GM19025 (cell line): ENCODE results near the gene ACKR4.
"Not testable (repeated sequence)": the region's sequence is repeated elsewhere in the genome, so short reads cannot be mapped to it uniquely, and the experiment has no call there.

Experiments used
- ATAC-seq: cut with Tn5 transposase; IDR thresholded peaks from one replicate; pipeline ENCODE4 v1.9.1; 2021; ENCODE audit warnings: mild to moderate bottlenecking, low read depth, moderate library complexity; ENCODE audit not compliant: unreplicated experiment

Gene ACKR4

DNA sequence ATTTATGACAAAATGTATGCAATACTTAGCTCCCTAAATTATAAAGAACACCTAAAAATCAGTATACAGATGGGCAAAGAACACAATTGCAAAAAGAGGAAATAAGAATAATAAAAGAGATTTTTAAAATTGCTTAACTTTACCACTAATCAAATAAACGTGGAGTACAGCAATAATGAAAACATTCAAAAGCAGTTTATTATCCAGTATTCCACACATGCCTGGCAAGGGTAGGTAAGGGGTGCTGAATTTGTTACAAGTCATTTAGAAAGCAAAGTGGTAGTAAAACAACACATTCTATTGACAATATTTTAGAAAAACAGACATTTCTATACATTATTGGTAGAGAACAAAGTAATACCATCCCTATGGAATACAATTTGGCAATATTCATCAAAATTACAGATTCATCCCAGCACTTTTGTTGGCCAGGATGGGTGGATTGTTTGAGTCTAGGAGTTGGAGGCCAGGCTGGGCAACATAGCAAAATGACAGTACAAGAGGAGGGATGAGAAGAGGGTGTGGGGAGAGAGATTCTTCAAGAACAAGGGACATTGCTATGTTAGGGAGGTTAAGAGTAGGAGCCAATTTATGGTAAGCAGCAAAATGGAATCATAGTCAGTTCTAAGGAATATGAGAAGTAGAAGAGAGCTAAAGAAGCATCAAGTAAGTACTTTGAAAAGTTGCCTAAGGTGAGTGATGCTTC lies 3.7 kb upstream of the ACKR4 start:
- ATAC-seq, result no peak

DNA sequence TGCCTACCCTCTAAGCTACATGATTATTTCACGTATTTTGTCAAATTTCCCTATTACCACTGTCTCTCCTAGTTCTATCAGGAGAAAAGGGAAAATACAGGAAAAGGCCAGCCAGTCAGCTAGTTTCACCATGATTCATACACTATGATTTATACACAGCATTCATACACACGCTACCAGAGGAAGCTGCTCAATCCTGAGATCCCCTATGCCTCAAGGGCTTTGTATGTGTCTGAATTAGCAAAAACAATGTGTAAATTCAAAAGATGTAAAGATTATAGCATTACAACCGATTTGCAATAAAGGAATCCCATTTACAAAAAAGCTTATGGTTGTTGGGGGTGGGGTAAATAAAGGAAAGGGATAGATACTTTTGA lies 3.1 kb upstream of the ACKR4 start:
- no peak for ATAC-seq

- ATAC-seq, result no peak
Measured at GRCh38 chr3:132594498-132594897, 2.6 kb upstream of the ACKR4 start.

DNA sequence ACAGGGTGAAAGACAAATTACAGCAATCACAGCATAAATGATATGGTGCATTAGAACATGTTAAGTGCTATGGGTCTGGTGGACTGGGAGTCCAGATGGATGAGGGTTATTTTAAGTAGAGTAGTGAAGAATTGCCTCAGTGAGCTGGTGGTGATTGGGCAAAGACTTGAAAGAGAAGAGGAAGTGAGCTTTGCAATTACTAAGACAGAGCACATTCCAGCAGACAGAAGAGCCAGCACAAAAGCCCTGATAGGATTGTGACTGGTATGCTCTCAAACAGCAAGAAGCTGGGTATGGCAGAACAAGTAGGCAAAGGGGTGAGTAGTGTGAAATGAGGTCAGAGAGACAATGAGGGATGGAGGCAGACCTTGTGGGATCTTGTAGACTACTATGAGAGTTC lies 2.1 kb upstream of the ACKR4 start:
- ATAC-seq, result no peak

GRCh38 chr3:132596326-132596725 lies 744 bp upstream of the ACKR4 start:
- ATAC-seq, result no peak

DNA sequence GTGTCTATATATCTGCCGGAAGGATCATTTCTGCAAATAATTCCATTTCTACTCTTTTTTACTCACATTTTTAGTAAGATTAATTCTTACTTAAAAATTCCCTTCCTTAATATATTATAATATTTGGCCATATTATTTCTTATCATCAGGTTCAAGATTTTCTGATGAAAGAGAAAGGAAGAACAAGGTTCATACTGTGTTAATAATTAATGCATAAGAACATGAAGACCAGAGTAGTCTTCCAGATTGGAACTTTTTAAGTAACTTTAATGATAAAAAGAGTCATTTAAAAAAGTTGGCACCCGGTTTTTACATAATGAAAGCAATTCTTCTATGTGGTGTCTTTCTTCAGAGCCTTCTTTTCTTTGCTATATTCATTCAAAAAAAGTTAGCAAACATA lies 590 bp downstream of the ACKR4 start:
- ATAC-seq, result no peak

- no peak for ATAC-seq
Measured at GRCh38 chr3:132598181-132598580, 1.1 kb downstream of the ACKR4 start.

- ATAC-seq, result not testable (repeated sequence)
Measured at GRCh38 chr3:132600614-132601013, 3.5 kb downstream of the ACKR4 start.

GRCh38 chr3:132605374-132605792 lies 8.3 kb downstream of the ACKR4 start:
- no peak for ATAC-seq

- no peak for ATAC-seq
Measured at GRCh38 chr3:132606085-132606484, 9.0 kb downstream of the ACKR4 start.

DNA sequence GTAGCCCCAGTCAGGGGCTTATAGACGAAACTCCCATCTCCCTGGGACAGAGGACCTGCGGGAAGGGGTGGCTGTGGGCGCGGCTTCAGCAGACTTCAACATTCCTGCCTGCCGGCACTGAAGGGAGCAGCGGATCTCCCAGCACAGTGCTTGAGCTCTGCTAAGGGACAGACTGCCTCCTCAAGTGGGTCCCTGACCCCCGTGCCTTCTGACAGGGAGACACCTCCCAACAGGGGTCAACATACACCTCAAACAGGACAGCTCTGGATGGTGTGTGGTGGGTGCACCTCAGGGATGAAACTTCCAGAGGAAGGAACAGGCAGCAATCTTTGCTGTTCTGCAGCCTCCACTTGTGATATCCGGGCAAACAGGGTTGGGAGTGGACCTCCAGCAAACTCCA lies 9.6 kb downstream of the ACKR4 start:
- not testable (repeated sequence) for ATAC-seq

DNA sequence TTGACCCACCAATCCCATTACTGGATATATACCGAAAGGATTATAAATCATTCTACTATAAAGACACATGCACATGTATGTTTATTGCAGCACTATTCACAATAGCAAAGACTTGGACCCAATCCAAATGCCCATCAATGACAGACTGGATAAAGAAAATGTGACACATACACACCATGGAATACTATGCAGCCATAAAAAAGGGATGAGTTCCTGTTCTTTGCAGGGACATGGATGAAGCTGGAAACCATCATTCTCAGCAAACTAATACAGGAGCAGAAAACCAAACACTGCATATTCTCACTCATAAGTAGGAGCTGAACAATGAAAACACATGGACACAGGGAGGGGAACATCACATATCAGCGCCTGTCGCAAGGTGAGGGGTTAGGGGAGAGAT lies 18.2 kb downstream of the ACKR4 start:
- not testable (repeated sequence) for ATAC-seq

- ATAC-seq, result no peak
Measured at GRCh38 chr3:132615881-132616280, 18.8 kb downstream of the ACKR4 start.

- ATAC-seq, result no peak
Measured at GRCh38 chr3:132616780-132617179, 19.7 kb downstream of the ACKR4 start.

- no peak for ATAC-seq
Measured at GRCh38 chr3:132622148-132622547, 25.1 kb downstream of the ACKR4 start.

GRCh38 chr3:132622761-132623160 lies 25.7 kb downstream of the ACKR4 start:
- no peak for ATAC-seq

DNA sequence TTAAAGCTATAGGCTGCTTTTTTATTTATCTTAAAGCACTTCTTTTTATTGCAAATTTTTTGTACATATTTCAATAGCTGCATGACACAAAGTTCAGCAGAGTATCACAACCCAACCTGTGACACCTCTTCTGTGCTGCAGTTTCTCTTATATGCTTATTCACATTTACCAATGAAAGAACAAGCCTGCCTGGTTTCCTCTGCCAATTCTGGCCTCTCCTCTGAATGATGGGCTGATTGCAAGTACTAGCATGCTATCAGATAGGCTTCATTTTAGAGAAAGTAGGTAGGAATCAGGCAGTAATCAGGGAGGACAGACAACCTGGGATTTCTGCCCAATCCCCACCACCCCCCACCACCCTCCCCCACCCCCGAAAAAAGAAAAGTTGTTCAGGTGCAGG lies 26.6 kb downstream of the ACKR4 start:
- ATAC-seq, result no peak

DNA sequence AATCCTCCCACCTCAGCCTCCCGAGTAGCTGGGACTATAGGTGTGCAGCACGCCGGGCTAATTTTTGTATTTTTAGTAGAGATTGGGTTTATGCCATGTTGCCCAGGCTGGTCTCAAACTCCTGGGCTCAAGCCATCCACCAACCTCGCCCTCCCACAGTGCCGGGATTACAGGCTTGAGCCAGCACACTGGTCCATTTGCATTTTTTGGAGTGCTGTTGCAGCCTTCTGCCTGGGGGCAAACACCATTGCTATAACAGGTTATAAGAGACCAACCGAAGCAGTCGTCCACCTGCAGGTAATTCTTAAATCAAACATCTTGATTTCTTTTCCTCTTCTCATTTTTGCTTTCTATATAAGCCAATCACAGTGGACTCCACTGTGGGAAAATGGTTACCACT lies 27.7 kb downstream of the ACKR4 start:
- ATAC-seq, result no peak

DNA sequence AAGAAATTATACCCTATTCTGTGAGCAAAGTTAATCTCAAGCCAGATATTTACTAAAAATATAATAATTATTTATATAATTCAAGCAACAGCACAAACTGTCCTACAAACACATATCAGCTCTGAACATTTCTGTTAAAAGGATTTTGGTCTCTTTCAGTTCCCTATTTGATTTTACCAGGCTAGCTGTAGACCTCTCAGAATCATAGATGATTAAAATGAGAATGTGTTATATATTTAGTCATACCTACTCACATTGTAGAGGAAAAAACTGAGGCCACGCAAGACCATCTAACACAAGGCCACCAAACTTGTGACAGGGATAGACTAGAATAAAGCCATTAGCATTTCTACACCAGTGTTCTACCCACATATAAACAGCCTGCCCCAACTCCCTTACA lies 28.5 kb downstream of the ACKR4 start:
- ATAC-seq, result no peak

DNA sequence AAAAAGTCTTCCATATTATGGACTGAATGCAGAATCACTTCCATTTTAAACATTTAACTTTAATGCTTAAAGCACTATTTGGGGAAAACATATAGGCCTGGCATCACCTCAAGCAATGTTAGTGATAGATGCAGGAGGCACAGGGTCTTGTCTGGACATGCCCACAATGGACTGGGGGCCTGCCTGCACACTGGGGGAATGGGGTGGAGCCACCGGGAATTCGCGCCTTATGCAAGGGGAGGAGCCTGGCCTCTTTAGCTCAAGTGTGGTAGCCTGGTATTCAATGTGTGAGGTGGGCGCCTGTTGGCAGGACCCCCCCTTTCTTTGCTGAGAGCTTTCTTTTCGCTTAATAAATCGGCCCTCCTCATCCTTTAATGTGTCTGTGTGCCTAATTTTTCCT lies 29.9 kb downstream of the ACKR4 start:
- ATAC-seq, result no peak

DNA sequence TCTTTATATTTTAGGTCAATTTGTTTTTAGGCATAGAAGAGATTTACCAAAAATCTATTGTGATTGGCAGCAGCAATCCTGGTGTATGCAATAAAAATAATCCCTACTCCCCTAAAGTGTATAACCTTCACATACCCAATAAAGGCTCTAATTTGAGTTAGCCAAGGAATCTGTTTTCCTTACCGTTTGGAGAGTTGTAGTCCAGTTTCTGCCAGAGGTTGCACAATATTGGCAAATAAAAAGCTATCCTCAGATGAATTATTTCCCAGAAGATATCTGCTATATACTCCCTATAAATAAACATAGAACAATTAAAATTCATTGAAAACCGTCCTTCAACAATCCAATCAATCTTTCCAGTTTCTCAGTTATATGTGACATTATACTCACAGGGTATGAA lies 31.1 kb downstream of the ACKR4 start:
- ATAC-seq, result no peak

DNA sequence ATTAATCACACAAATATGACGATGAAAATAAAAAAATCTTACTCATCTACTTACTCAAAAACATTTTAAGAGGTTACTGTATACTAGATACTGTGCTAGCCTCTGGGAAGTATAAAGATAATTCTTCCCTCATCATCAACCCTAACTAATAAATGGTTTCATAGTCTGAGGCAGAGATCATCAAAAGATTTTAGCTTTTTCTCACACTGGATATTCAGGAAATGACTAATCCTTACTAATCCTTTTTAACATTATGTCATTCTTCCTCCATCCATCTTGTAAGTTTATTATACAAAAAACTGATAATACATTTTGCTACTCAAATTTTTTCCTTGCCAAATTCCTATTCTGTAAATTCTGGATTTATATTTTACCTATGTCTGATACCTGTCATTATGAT lies 32.9 kb downstream of the ACKR4 start:
- no peak for ATAC-seq

- ATAC-seq, result no peak
Measured at GRCh38 chr3:132630612-132631011, 33.5 kb downstream of the ACKR4 start.
